Measurements from ENCODE around the gene PCSK5.
"Not testable (repeated sequence)": the region's sequence is repeated elsewhere in the genome, so short reads cannot be mapped to it uniquely, and the experiment has no call there.

- TF ChIP-seq, protein P1, sequence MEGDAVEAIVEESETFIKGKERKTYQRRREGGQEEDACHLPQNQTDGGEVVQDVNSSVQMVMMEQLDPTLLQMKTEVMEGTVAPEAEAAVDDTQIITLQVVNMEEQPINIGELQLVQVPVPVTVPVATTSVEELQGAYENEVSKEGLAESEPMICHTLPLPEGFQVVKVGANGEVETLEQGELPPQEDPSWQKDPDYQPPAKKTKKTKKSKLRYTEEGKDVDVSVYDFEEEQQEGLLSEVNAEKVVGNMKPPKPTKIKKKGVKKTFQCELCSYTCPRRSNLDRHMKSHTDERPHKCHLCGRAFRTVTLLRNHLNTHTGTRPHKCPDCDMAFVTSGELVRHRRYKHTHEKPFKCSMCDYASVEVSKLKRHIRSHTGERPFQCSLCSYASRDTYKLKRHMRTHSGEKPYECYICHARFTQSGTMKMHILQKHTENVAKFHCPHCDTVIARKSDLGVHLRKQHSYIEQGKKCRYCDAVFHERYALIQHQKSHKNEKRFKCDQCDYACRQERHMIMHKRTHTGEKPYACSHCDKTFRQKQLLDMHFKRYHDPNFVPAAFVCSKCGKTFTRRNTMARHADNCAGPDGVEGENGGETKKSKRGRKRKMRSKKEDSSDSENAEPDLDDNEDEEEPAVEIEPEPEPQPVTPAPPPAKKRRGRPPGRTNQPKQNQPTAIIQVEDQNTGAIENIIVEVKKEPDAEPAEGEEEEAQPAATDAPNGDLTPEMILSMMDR (IDR thresholded peaks at IDR 0.05; ENCODE audit: low read length) = not testable (repeated sequence)
- TF ChIP-seq EZH2 (optimal IDR thresholded peaks at IDR 0.05; ENCODE audit: low read depth, low read length); EZH2phosphoT487 (IDR thresholded peaks at IDR 0.05; ENCODE audit: low read length): not testable (repeated sequence)
Measured at GRCh38 chr9:75868526-75868925, 21.9 kb upstream of the PCSK5 start.
